Stimulated activated CD4-positive, alpha-beta T cell treated with anti-CD3 and anti-CD28 coated beads, TNF-alpha, amount 100 ng/mL, for 48 hours (primary cell): ENCODE results near the gene EXOC3L1.

ENCODE experiments used
- DNase-seq, 3 donors: peaks; one replicate each; pipeline ENCODE4 v3.0.0-alpha.2; 2020; ENCODE audit warnings: low read depth in 3 of 3

The EXOC3L1 gene

DNA sequence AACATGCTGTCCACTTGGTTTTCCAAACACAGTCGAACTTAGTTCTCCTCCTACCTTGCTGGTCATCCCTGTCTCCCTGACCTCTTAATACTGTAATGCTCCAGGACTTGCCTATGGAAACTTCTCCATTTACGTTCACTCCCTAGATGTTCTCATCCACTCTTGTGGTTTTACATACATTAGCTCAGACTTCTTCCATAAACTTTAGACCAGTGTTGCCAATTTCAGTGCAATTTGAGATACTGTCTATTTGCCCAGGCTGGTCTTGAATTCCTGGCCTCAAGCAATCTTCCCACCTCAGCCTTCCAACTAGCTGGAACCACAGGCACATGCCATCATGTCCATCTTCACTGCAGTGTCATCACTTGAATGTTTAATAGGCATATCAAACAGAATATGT is 7.6 kb downstream of the EXOC3L1 start:
- DNase-seq: no peak

DNA sequence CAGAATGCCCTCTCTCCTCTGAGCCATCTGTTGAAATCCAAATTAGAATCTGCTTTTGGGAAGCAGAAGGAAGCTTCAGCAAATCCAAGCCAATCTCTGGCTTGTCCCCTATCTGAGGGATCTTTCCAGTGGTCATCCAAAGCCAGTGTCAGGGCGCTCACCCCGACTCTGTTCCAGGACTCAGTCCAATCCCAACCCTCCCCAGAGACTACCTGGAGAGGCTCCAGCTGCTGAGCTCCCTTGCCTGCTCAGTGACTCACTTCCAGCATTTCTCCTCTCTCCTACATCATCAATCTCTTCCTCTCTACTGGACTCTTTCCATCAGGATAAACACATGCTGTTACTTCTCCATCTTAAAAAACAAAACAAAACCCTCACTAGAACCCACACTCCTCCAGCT is 8.6 kb downstream of the EXOC3L1 start:
- DNase-seq: no peak

DNA sequence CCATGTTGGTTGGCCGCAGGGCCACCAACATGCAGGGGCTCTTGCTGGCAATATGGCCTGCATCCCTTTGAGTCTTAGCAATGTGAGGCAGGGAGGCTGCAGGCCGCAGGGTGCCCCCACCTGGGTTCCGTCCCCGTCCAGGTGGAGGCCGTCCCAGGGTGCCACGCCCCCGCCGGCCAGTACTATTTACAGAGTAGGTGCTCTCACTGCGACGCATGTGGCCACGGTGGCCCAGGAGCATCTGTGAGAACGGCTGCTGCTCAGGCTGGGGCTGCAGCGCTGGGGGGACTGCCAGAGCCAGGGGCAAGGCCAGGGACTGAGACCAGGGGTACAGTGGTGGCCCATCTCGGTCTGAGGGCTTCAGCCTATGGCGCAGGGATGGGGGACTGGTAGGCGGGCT is 9.8 kb downstream of the EXOC3L1 start:
- no peak for DNase-seq

DNA sequence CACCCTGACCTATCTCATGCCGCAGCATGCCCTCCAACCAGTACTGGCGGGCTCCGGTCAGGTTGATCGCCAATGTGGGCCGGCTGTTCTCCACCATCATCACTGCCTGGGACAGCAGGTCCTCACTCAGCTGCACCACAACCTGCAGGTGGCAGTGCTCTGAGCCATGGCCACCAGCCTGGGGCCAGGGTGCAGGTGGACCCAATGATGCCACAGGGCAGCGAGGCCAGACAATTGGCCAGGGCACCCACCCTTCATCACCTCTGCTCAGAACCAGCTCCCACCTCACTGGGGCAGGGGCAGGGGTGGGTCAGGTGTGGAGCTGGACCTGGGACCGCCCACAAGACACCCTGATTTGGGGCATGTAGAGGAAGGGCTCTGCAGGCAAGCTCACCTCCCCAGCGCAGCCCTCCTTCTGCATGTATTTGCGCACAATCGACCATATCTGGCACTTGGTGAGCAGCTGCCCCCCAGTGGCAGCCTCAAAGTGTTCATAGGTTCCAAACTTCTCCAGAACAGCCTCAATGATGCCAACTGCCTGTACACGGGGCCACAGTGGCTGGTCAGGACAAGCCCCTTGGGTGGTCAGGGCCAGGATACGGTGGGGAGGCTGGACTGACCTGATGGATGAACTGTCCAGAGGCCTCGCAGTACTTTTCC is 10.4 kb downstream of the EXOC3L1 start:
- no peak for DNase-seq

DNA sequence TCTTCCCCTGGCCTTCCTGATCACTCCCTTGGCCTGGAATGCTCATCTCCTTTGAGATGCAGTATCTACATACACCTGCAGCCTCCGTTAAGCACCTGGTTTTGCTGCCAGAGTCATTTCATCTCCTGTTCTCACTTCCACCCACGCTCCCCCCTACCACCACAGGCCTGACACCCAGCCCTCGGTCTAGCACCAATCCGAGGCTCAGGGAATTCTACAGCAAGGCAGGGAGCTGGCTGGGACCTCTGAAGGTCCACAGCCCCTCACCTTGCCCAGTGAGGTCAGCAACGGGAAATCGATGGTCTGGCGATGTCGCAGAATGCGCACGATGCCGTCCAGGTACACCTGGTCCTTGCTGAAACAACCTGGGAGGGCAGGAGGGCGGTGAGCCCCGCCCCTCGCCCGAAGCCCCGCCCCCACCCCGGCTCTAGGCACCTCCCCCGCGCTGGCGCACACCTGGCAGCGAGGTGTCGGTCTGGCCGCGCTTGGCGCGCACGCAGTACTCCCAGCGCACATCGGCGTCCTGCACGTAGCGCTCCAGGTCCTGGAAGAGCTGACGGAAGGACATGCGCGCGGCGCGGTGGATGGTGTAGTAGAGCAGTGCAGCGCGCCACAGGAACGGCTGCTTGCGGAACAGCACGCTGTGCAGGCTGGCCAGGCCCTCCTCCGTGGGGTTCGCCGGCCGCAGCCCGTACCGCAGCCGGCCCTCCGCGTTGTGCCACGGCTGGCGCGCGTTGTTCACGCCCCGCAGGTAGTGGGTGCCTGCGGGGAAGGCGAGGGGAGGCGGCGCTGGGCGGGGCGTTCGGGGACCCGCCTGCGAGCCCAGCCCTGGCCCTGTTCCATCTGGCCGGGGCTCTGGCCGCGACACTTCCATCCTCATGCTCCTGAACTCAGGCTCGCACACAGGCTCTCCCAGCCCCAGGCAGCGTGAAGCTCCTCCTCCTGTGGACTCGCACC is 11.9 kb downstream of the EXOC3L1 start:
- no peak for DNase-seq

DNA sequence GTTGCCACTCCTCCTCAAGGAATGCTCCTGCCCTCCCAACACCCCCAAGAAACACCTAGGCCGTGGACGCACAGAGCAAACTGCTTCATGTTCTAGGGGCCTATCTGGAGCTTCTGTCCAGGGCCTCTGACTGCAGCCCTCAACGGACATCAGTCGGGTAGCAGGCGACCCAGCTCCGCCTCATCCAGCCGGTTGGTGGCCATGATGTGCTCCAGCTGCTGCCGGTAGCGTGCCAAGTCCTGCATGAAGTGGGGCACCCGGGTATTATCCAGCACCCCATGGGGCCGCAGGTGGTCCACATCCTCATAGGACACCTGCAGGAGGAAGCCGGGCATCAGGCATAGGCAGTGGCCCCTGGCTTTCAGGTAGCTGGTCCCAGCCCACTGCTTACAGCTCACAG is 13.3 kb downstream of the EXOC3L1 start:
- DNase-seq: no peak

DNA sequence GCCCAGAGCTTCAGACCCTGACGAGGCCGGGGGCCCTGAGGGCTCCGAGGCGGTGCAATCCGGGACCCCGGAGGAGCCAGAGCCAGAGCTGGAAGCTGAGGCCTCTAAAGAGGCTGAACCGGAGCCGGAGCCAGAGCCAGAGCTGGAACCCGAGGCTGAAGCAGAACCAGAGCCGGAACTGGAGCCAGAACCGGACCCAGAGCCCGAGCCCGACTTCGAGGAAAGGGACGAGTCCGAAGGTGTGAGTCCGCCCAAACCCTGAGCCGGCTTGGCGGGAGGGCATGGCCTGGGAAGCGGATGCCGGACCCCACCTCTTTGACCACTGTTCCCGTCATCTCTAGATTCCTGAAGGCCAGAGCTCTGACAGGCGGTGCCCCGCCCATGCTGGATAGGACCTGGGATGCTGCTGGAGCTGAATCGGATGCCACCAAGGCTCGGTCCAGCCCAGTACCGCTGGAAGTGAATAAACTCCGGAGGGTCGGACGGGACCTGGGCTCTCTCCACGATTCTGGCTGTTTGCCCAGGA is 15.2 kb downstream of the EXOC3L1 start:
- no peak for DNase-seq

DNA sequence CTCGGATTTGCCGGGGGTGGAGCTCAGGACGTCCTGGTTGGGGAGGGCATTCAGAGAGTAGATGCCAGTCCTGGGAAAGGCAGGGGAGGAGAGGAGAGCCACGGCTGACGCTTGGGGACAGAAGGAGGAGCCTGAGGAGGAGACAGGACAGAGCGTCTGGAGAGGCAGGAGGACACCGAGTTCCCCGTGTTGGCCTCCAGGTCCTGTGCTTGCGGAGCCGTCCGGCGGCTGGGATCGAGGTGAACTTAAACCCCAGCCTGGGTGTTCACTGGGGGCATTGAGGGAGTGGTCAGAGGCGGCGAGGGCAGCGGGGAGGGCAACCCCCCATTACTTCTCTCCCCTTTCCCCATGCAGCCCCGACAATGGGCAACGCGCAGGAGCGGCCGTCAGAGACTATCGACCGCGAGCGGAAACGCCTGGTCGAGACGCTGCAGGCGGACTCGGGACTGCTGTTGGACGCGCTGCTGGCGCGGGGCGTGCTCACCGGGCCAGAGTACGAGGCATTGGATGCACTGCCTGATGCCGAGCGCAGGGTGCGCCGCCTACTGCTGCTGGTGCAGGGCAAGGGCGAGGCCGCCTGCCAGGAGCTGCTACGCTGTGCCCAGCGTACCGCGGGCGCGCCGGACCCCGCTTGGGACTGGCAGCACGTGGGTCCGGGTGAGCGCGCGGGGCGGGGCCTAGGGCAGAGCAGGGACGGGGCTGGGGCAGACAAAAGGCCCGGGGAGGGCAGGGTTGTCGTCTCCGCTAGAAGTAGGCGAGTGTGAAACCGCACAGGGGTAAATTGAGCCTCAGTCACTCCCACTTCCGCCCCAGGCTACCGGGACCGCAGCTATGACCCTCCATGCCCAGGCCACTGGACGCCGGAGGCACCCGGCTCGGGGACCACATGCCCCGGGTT is 15.9 kb downstream of the EXOC3L1 start:
- peak in 1 of 3 donors; percentile 53 for DNase-seq

DNA sequence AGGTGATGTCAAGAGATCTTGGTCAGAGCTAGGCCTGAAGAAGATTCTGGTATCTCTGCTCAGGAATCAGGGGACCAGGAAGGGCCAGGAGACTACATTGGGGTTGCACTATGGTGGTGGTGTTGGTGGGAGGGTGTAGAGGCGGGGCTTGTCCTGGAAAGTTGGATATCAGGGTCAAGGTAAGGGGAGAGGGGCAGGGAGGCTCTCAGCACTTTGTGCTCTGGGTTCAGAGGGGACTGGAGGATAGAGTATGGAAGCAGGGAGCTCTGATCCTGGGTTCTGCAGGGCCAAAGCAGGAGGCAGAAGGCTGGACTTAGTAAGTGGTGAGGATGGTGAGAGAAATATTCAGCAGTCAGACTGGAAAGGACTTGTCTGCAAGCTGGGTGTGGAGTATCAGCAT is 16.6 kb downstream of the EXOC3L1 start:
- DNase-seq: no peak

DNA sequence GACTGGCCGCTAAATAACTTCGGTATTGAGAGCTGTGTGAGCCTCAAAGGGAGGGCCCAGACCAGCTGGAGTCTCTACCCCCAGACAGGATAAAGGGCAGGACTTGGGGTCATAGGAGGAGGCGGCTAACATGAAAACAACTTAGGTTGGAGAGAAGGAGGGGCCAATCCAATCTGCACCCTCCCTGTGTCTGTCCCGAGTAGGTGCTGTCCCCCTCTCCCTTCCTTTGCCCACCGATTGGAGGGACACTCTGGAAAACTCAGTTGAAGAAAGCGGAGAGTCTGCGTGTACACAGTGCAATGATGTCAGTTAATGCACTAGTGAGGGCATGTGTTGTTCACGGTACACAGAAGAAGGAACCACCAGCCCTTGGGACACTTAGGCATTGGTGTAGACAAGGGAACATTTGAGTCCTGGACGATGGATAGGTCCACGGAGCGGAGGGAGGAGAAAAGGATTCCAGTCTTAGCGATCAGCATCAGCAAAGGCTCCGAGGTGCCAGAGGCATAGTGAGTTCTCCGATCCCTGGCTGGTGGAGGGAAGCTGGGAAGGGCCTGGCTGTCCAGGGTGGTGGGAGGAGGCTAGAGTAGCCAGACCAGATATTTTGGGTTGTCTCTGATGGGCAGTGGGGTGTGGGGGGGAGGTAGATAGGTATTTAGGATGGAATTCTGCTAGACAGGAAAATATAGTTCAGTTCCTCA is 18.8 kb downstream of the EXOC3L1 start:
- DNase-seq: no peak

DNA sequence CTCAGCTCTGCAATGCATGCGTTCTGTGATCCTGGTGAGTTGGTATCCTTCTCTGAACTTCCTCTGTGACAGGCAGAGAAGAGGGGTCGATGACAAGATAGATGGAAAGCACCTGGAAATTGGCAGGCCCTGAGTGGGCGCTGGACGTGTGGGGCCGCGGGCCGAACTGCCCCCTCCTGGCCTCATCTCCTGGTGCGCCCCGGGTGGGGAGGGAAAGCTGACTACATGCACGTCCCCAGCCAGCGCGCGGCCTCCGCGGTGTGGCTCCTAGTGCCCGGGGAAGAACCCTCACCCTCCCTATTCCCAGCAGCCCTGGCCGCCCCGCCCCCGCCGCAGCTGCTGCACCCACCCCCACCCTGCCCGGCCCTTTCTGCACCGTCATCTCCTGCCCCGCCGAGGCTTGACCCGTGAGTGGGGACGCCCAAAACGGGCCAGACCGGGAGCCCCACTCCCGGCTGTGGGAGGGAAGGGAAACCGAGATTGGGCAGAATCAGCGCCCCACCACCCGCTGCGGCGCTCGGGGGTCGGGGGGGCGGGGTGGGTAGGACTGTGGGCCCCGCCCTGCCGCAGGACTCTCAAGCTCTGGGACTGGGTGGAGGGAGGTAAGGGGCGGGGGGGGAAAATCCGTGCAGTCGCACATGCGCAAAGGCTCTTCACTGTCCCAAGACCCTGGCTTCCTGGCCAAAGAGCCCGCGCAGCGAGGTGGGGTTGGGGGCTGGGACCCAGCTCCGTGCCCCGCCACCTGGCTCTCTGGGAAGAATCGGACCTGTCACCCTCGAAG is 19.6 kb downstream of the EXOC3L1 start, which contains the start of gene NOL3:
NOL3 (plus strand) TSS at position 371 of the 781 bp plus-strand sequence.
- DNase-seq: peak in 1 of 3 donors; percentile 59

DNA sequence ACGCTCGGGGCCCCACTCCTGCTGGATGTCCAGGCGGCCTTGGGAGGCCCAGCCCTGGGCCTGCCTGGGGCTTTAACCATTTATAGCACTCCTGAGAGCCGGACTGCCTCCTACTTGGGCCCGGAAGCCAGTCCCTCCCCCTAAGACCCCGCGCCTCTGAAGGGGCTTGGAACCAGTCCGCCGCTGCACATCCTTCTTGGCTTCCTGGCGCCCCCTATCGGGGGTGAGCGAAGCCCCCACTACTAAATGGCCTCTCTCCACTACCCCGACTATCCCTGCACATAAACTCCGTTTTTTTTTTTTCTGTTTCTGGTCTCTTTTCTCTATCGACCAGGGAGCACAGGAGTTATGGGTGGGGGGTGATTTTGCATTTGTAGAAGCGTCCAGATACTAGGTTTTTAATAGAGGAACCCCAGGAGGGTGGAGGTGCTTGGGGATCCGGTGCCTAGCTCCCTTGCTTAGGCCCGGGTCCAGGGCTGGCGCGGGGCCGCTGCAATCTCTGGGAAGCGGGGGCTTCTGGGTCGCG is 20.2 kb downstream of the EXOC3L1 start:
- no peak for DNase-seq

DNA sequence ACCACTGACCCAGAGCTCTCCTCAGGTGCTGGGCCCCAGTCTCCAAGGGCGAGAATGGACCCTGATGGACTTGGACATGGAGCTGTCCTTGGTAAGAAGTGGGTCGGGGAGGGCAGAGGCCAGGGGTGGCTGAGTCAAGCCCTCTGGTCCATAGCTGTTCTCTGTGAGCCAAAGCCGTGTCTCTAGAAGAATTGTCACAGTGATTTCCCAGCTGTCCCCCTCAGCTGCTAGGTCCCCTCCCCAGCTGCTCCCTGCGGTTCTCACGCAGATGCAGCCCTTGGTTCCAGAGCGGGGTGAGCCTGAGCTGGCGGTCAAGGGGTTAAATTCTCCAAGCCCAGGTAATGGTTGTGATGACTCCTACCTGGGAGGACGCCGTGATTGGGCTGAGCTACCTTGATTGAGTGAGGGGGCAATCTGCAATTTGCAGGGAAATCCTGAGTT is 20.9 kb downstream of the EXOC3L1 start:
- no peak for DNase-seq

DNA sequence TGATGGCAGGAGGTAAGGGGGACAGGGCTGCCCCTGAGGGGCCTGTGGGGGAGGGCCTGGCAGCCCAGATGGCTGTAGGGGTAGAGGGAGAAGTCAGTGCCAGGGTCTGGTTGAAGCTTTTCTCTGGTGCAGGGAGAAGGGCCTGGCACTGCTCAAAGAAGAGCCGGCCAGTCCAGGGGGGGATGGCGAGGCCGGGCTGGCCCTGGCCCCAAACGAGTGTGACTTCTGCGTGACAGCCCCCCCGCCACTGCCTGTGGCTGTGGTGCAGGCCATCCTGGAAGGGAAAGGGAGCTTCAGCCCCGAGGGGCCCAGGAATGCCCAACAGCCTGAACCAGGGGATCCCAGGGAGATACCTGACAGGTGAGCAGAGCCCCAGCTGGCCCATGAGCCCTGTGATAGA is 22.3 kb downstream of the EXOC3L1 start:
- no peak for DNase-seq

DNA sequence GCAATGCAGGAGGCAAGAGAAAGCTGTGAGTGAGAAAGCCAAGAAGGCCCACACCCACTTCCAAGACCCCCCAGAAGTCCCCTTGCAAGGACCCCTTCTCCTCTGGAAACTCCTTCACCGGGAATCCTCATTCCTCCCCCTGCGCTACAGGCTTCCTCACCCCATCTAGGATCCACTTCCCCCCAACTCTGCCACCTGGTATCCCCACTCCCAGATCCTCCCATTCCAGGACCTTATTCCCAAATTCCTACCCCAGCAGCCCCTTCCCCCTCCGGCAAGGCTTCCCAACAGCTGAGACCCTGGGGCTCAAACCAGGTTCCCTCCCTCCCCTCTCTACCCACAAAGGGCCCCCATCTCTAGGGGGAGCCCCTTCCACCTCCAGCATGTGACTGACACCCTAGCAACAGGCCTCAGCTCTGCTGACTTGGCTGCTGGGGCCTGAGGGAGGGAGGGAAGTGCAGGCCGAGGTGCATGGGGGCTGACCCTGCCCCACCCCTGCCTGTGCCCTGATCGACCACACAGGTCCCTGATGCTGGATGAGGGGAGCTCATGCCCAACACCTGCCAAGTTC is 23.3 kb downstream of the EXOC3L1 start:
- no peak for DNase-seq

DNA sequence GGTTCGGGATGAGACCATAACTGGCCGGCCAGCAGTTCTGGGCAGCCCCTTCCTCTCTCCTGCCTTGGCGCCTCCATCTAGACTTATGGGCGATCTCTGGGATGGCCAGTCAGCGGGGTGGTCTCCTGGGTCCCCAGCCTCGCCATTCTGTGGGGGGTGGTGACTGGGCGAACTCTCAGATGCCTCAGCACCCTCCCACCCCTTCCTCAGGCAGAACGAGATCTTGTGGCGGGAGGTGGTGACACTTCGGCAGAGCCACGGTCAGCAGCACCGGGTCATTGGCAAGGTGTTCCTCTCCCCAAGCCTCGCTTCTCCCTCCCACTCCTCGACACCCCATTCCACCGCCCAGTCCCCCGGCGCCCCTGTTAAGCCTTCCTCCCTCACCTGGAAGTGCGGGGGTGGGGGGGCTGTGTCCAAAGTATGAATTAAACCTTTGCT is 23.8 kb downstream of the EXOC3L1 start:
- DNase-seq: no peak

DNA sequence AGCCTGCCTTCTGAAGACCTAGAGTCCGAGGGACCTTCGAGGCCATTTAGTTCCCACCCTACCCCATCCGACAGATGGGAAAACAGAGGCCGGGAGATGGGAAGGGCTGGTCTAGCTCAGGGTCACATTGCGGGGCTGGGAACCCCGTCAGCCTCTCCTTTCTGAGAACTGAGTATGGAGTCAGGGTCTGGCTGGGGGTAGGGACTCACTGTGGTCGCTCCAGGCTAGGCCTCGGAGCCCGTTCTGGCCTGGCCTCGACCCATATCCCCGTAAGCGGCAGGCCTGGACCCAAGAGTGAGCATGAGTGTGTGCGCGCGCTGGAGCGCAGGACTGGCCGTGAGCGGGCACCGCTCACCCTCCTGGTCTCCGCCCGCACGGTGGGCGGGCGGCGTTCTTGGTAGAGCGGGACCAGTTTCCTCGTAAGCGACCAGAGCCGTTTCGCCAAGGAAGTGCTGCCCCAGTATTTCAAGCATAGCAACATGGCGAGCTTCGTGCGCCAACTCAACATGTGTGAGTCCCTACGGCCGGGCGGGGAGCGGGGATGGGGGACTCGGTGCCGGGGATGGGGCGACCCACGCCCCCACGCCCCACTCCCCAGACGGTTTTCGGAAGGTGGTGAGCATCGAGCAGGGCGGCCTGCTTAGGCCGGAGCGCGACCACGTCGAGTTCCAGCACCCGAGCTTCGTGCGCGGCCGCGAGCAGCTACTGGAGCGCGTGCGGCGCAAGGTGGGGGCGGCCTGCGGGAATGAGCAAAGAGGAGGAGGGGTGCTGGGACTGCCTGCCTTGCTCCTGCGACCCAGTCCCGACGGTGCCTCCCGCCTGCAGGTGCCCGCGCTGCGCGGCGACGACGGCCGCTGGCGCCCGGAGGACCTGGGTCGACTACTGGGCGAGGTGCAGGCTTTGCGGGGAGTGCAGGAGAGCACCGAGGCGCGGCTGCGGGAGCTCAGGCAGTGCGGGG is 24.5 kb downstream of the EXOC3L1 start:
- no peak for DNase-seq

DNA sequence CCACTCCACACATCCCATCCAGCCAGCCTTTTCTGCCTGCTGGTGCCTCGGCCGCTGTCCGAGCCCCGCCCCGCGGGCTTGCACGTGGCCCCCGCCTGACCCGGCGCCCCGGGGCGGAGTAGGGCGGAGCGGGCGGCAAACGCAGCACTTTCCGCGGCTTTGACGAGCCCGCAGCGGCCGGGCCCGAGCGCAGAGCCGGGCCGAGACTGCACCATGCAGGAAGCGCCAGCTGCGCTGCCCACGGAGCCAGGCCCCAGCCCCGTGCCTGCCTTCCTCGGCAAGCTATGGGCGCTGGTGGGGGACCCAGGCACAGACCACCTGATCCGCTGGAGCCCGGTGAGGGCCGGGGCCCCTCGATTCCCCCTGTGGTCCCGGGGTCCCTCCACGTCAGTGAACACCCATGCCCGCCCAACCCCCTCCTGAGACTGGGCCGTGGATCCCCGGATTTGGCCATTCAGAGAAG is 25.3 kb downstream of the EXOC3L1 start, which contains the start of gene HSF4:
HSF4 (plus strand) TSS at position 147 of the 463 bp plus-strand sequence; CDS start at position 214, 67 bp downstream.
- DNase-seq: no peak
